GM19238 (cell line): Measurements from ENCODE around the gene CARF.
A peak's percentile ranks its signal among the peaks of the same experiment; 100 is the strongest.
"Not testable (repeated sequence)": the region's sequence is repeated elsewhere in the genome, so short reads cannot be mapped to it uniquely, and the experiment has no call there.

Source experiments
- DNase-seq: peaks from one replicate; pipeline ENCODE4 v3.0.0; 2011; ENCODE audit warnings: low spot score; ENCODE audit not compliant: insufficient read length

The CARF gene, protein sequence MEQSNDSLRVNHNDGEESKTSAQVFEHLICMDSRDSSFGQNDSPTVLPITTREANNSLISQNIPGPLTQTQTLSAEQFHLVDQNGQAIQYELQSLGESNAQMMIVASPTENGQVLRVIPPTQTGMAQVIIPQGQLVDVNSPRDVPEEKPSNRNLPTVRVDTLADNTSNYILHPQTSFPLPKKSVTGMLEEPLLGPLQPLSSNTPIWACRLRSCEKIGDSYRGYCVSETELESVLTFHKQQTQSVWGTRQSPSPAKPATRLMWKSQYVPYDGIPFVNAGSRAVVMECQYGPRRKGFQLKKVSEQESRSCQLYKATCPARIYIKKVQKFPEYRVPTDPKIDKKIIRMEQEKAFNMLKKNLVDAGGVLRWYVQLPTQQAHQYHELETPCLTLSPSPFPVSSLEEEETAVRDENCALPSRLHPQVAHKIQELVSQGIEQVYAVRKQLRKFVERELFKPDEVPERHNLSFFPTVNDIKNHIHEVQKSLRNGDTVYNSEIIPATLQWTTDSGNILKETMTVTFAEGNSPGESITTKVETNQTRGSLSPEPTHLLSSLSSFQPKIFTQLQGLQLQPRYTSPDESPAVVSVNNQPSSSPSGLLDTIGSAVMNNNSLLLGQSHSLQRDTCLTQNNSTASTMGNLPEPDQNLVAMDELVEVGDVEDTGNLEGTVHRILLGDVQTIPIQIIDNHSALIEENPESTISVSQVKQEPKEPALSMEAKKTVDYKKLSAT

DNA sequence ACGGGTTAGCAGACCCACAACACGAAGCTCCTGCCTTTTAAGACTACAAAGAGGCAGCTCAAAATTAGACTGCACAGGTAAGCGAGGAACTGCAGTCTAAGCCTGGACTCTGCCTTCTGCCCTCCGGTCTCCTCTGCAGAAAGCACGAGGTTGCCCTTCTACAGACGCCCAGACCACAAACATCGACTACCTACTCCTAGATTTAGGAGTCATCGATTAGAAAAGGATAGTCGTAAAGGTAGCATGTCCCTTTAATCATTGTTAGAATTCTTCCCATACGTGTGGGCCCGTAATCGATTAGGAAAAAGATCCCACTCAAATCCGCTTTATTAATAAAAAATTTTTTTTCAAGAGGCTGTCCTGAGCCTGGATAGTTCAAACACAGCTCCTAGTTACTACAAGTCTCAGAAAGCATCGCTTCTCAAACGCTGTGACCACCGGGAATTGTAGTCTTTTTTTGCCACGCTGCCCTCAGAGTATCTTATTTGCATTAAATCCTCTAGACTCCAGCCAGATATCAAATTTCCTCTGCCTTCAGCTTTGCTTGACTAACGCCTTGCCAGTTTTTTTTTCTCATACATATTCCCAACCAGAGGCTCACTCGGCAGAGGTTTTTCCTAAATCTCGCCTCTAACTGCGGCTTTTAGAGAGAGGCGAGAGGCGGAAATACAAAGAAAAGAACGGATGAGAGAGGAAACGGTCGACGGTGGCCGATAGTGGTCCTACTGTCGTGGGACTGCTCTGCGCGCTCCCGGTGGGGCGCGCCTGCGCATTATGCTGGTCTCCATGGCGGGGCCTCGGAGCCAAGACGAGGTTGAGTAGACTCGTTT, at the start of gene CARF, which contains the start of gene WDR12:
Gene CARF, plus strand, starts transcription at position 764 of the 830 bp plus-strand sequence. CDS start 29,628 bp downstream, outside the sequence.
Gene WDR12, minus strand, starts transcription at position 162 of the 830 bp plus-strand sequence. CDS start 197 bp downstream, outside the sequence.
- peak; percentile 78 for DNase-seq

GRCh38 chr2:202870431-202871299, 41.4 kb upstream of the CARF start:
- peak; percentile 49 for DNase-seq

DNA sequence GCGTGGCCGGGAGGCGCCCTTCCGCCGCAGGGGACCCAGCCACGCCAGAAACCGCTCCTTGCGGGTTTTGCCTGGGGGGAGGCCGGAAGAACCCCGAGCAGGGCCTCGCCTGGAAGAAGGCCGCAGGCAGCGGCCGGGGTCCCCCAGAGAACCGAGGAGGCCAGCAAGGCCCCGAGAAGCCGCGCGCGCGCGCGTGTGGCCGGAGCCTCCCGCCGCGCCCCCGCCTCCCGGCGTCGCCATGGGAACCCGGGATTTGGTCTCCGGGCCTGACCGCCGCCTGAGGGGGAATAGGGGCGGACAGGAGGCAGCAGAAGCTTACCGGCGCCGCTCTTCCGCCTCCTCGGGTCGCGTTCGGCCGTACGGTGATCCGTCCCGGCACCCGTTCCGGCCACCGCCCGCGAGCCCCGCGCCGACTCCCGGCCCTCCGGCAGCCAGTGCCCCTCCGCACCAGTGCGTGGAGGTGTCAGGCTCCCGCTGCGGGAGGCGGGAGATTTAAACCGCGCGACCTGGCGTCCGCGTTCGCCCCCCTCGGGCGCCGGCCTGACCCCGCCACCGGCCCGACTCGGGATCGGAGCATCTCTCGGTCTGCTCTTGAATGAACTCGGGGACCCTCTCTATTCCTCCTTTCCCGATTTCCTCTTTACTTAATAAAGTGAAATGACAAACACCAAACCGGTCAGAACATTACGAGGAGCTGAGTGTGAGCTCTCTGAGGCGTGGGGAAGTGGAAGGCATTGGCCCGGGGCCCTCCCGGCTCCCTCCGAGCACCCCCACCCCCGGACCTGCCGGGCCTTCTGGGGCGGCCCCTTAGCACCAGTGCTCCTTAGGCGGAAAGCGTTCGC, 40.6 kb upstream of the CARF start, which contains the start of gene ICA1L:
Gene ICA1L, minus strand, starts transcription at position 467 of the 842 bp plus-strand sequence. CDS start 42,757 bp downstream, outside the sequence.
- peak; percentile 40 for DNase-seq

DNA sequence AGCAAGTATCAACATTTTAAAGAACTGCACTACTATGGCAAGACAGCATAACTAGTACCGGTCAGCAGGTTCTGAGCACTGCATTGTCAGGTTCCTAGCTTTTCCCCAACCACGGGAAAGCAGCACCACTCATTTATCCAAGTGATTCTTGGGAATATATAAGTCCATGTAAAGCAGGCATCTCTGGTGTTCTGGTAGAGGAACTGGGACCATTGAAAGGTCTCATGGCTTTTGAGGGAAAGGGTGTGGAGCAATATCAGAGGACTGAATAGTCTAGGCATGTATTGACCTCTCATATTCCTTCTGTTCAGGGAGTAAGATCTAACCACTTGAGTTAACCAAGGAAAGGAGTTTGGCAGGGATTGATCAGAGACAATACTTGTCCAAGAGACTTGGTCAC, 34.4 kb upstream of the CARF start:
- DNase-seq = no peak

DNA sequence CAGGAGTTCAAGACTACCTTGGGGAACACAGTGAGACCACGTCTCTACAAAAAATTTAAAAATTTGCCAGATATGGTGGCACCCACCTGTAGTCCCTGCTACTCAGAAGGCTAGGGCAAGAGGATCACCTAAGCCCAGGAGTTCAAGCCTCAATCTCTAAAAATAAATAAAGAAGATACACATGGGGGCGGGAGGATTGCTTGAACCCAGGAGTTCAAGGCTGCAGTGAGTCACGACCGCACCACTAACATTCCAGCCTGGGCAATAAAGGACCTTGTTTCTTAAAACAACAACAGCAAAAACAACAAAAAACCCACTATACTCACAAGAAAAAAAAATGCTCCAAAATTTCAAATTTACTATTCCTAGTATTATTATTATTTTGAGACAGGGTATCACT, 30.5 kb upstream of the CARF start:
- no peak for DNase-seq

- no peak for DNase-seq
Measured at GRCh38 chr2:202883987-202884675, 27.9 kb upstream of the CARF start.

GRCh38 chr2:202885190-202885589, 26.9 kb upstream of the CARF start:
- no peak for DNase-seq

- not testable (repeated sequence) for DNase-seq
Measured at GRCh38 chr2:202905507-202905906, 6.6 kb upstream of the CARF start.

DNA sequence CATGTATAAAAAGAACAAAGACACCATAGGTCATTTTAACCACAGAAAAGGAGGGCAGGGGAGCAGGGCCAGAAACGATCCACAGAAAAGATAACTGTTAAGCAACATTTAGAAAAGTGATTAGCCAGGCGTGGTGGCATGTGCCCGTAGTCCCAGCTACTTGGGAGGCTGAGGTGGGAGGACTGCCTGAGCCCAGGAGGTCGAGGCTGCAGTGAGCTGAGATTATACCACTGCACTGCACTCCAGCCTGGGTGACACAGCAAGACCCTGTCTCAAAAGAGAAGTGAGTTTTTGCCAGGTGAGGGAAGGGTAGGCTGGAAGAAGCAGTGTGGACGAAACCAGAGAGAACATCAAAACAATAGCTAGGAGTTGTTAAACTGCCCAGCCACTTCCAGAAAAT, 3.9 kb upstream of the CARF start:
- no peak for DNase-seq

GRCh38 chr2:202909394-202910192, 2.5 kb upstream of the CARF start:
- no peak for DNase-seq

- not testable (repeated sequence) for DNase-seq
Measured at GRCh38 chr2:202910250-202910649, 1.8 kb upstream of the CARF start.

- no peak for DNase-seq
Measured at GRCh38 chr2:202910698-202911097, 1.4 kb upstream of the CARF start.

- no peak for DNase-seq
Measured at GRCh38 chr2:202911203-202911511, 918 bp upstream of the CARF start.

- not testable (repeated sequence) for DNase-seq
Measured at GRCh38 chr2:202912342-202913201, 497 bp downstream of the CARF start.

DNA sequence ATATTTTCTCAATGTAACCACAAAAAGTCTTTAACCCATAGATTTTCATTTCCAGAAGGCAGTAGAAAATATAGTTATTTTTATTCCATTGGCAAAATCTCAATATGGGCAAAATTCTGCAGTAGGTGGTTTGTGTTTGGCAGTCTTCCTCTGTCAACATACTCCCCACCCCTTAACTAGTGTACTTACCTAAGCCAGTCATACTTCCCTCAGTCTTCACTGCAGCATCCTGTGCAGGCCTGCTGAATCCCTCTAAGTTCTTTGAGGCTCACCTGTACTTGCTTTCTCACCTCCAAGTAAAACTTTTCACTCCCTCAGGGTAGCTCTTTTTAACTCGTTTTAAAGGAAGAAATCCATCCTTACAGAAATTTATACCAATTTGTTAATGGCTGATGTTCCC, 6.8 kb downstream of the CARF start:
- DNase-seq = no peak

DNA sequence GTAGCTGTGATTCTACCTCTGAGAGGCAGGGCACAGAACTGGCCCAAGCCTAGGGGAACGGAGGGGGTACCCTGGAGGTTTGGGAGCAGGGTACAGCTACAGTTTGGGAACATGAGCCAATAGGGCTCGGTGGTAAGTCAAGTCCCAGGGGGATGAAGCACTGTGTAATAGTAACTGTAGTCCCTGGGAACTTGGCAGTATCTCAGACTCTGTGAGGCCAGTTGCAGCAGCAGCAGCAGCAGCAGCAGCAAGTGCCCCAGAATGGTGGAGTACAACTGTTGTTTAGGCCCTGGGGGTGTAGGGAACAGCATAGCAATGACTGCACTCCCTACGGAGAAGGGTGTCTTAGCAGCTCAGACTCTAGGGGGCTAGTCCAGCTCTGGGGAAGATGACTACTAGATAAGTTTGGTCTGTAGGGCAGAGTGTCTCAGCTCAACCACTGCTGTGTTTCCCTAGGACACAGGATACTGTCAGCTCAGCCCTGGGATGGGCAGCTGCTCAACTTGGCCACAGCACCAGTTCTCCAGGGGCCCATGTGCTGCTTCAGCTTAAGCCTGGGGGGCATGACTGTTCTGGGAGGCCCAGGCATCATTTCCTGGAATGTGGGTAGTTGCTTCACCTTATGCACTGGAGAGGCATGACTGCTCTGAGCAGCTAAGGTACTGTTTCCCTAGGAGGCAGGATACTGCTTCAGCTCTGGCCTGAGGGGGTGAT, 20.5 kb downstream of the CARF start:
- no peak for DNase-seq

DNA sequence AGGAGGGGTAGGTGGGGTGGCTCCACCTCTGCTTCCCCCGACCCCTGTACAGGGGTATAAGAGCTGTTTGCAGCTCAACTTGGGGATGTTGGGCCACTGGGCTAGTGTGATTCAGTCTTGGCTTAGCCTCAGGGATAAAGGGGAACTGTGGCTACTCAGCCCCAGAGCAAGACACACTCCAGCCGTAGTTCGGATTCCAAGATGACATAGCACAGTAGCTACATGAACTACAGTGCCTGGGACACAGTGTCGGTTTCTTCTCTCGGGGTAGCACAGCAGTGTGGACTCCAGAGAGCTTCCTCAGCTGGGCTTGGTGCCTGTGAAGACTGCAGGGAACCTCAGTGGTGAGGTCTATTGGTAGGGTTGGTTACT, 21.1 kb downstream of the CARF start:
- no peak for DNase-seq
